ENCODE results near the gene TRIM36.

DNA sequence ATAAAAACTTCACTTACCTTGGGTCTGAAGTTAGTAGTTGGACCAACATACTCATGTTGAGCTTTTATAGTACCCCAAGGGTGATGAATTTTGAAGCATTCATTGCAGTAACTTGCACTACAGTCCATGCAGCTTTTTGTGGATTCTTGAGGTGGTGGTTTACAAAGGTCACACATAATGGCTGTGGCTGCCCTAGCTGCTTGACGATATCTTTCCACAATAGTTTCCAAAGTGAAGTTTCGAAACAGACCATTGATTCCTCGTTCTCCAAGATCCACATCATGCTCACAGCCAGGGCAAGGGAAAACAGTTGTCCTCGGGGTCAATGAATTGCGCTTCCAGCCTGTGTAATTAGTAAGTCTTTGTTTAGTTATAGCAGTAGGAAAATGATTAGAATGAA, 22.7 kb downstream of the TRIM36 start:
- no peak for TF ChIP-seq CTCF (IDR thresholded peaks at IDR 0.05)
- TF ChIP-seq POLR2A (IDR thresholded peaks at IDR 0.05) = no peak
